HepG2 (cell line): ENCODE data around the gene EEF1A2. TPM values are rescaled to one million over a fixed set of nuclear protein-coding genes. Genes with fewer than 3 reads are reported as not detected.

Experiments used
- CCDC6 ChIP-seq: sonication (generic); formaldehyde crosslinking; IDR thresholded peaks from 2 replicates; pipeline ENCODE4 v1.8.1; 2022; ENCODE audit warnings: mild to moderate bottlenecking, missing genetic modification reagents, moderate library complexity
- FIP1L1 ChIP-seq: fragments of 200-400 bp; formaldehyde crosslinking; IDR thresholded peaks from 2 replicates; pipeline ENCODE4 v1.6.1; 2018; ENCODE audit warnings: low read depth, mild to moderate bottlenecking, low read length, moderate library complexity, borderline replicate concordance; ENCODE audit not compliant: insufficient read depth
- FOXM1 ChIP-seq: sonication (generic); formaldehyde crosslinking; IDR thresholded peaks from 2 replicates; pipeline ENCODE4 v1.5.0; 2020; ENCODE audit warnings: missing genetic modification reagents
- MIER3 ChIP-seq: IDR thresholded peaks from 2 replicates; pipeline ENCODE4 v1.6.1; 2016; ENCODE audit warnings: missing compliant biosample characterization, borderline replicate concordance
- MLXIP ChIP-seq: sonication (generic); formaldehyde crosslinking; IDR thresholded peaks from 2 replicates; pipeline ENCODE4 v1.9.0; 2021; ENCODE audit warnings: missing genetic modification reagents, borderline replicate concordance
- NFE2L2 ChIP-seq: fragments of 150-350 bp; IDR thresholded peaks from 2 replicates; pipeline ENCODE4 v1.6.1; 2014; ENCODE audit warnings: low read length
- NR1H2 ChIP-seq: sonication (generic); formaldehyde crosslinking; IDR thresholded peaks from 2 replicates; pipeline ENCODE4 v1.8.1; 2022; ENCODE audit warnings: low read depth, missing genetic modification reagents, borderline replicate concordance
- POLR2A ChIP-seq, 2 experiments: IDR thresholded peaks; 2 replicates each; pipeline ENCODE4 v1.6.1; 2011; ENCODE audit warnings: low read depth in 2 of 2, low read length in 2 of 2, mild to moderate bottlenecking in 1 of 2, moderate library complexity in 1 of 2; ENCODE audit not compliant: insufficient read depth in 1 of 2
- RAD21 ChIP-seq: fragments of 450-650 bp; formaldehyde crosslinking; IDR thresholded peaks from 2 replicates; pipeline ENCODE4 v1.5.0; 2020; ENCODE audit warnings: mild to moderate bottlenecking
- RARA ChIP-seq: IDR thresholded peaks from 2 replicates; pipeline ENCODE4 v1.6.1; 2016; ENCODE audit warnings: missing genetic modification reagents, missing compliant biosample characterization
- RARG ChIP-seq: sonication (generic); formaldehyde crosslinking; IDR thresholded peaks from 2 replicates; pipeline ENCODE4 v1.4.0; 2020; ENCODE audit warnings: low read depth, mild to moderate bottlenecking, missing genetic modification reagents
- REL ChIP-seq: sonication (generic); formaldehyde crosslinking; conservative IDR thresholded peaks from 2 replicates; pipeline ENCODE4 v1.8.0; 2022; ENCODE audit warnings: mild to moderate bottlenecking, missing genetic modification reagents, moderate library complexity
- RXRA ChIP-seq: sonication (generic); formaldehyde crosslinking; IDR thresholded peaks from 2 replicates; pipeline ENCODE4 v1.5.1; 2020; ENCODE audit warnings: missing genetic modification reagents
- ZNF143 ChIP-seq: sonication (generic); formaldehyde crosslinking; IDR thresholded peaks from 2 replicates; pipeline ENCODE4 v1.4.0; 2020; ENCODE audit warnings: missing genetic modification reagents
- ZNF225 ChIP-seq: sonication (generic); formaldehyde crosslinking; IDR thresholded peaks from 2 replicates; pipeline ENCODE4 v1.4.0; 2020; ENCODE audit warnings: mild to moderate bottlenecking, missing genetic modification reagents
- ZNF572 ChIP-seq: sonication (generic); formaldehyde crosslinking; IDR thresholded peaks from 2 replicates; pipeline ENCODE4 v1.5.1; 2020; ENCODE audit warnings: mild to moderate bottlenecking, missing genetic modification reagents
- ZNF670 ChIP-seq: sonication (generic); formaldehyde crosslinking; IDR thresholded peaks from 2 replicates; pipeline ENCODE4 v1.8.0; 2022; ENCODE audit warnings: mild to moderate bottlenecking, missing genetic modification reagents, borderline replicate concordance
- ZNF775 ChIP-seq: sonication (generic); formaldehyde crosslinking; IDR thresholded peaks from 2 replicates; pipeline ENCODE4 v1.4.0; 2020; ENCODE audit warnings: missing genetic modification reagents, mild to moderate bottlenecking, moderate library complexity, borderline replicate concordance
- ZNF784 ChIP-seq: sonication (generic); formaldehyde crosslinking; IDR thresholded peaks from 2 replicates; pipeline ENCODE4 v1.5.1; 2020; ENCODE audit warnings: missing genetic modification reagents, mild to moderate bottlenecking, borderline replicate concordance
- ZZZ3 ChIP-seq: sonication (generic); formaldehyde crosslinking; IDR thresholded peaks from 2 replicates; pipeline ENCODE4 v1.4.0; 2020; ENCODE audit warnings: missing genetic modification reagents, mild to moderate bottlenecking, borderline replicate concordance
- polyA plus RNA-seq, 8 experiments: library from polyadenylated mRNA; depleted of rRNA in 3 of 8; stranded (reverse) in 7 of 8; unstranded in 1 of 8; fragments of >200 nt; fragmentation: Illumina TruSeq in 4 of 8; extraction: Trizol in 4 of 8; gene quantifications; 2 replicates each; pipeline versions ENCODE4 v1.2.1 to v1.2.3, GENCODE V29; 2011 to 2016; ENCODE audit warnings: low read depth in 4 of 8, missing spikeins in 1 of 8, mixed read lengths in 1 of 8; ENCODE audit not compliant: insufficient read depth in 1 of 8
- total RNA-seq, 5 experiments: library from RNA; depleted of rRNA; stranded (reverse); fragments of >200 nt; fragmentation: Illumina TruSeq; extraction: Trizol; gene quantifications; 2 replicates each; pipeline ENCODE4 v1.2.3, GENCODE V29; 2016; ENCODE audit warnings: low read depth in 1 of 5
- TF ChIP-seq, protein P1 (sequence below): sonication (generic); formaldehyde crosslinking; conservative IDR thresholded peaks from 2 replicates; pipeline ENCODE4 v1.4.0; 2020; ENCODE audit warnings: missing genetic modification reagents

Gene EEF1A2
- total and polyA plus RNA-seq, 2 of the 13 experiments (the other 11 are each of a cell fraction or from before 2014, with no cell fraction given), result 0.44 to 0.87 TPM

GRCh38 chr20:63538204-63539091, 39.6 kb upstream of the EEF1A2 start (continued):
- TF ChIP-seq ZNF775 (CRISPR knock-in tag) (no peak), NR1H2 (CRISPR knock-in tag) (no peak), ZNF225 (CRISPR knock-in tag) (no peak), RAD21 (no peak), REL (CRISPR knock-in tag) (no peak), RARG (CRISPR knock-in tag) (no peak), FIP1L1 (no peak), ZNF143 (0 out of 2 replicates have a peak, but pooled peaks have one; percentile 2), MIER3 (CRISPR knock-in tag) (no peak; the same call in 1 of the 2 replicates), ZNF784 (CRISPR knock-in tag) (no peak), CCDC6 (CRISPR knock-in tag) (0 out of 2 replicates have a peak, but pooled peaks have one; percentile 9), NFE2L2 (no peak), ZNF572 (CRISPR knock-in tag) (no peak), ZZZ3 (CRISPR knock-in tag) (no peak; the same call in 1 of the 2 replicates), POLR2A (IDR thresholded peaks at IDR 0.05; ENCODE audit: insufficient read depth in 1 of 2, low read depth in 2 of 2, low read length in 2 of 2) (no peak), RARA (CRISPR knock-in tag) (no peak), RXRA (CRISPR knock-in tag) (peak; percentile 2; the same call in 1 of the 2 replicates), MLXIP (CRISPR knock-in tag) (no peak), FOXM1 (CRISPR knock-in tag) (no peak), ZNF670 (CRISPR knock-in tag) (peak; percentile 7; the same call in 1 of the 2 replicates)
- TF ChIP-seq, protein P1, sequence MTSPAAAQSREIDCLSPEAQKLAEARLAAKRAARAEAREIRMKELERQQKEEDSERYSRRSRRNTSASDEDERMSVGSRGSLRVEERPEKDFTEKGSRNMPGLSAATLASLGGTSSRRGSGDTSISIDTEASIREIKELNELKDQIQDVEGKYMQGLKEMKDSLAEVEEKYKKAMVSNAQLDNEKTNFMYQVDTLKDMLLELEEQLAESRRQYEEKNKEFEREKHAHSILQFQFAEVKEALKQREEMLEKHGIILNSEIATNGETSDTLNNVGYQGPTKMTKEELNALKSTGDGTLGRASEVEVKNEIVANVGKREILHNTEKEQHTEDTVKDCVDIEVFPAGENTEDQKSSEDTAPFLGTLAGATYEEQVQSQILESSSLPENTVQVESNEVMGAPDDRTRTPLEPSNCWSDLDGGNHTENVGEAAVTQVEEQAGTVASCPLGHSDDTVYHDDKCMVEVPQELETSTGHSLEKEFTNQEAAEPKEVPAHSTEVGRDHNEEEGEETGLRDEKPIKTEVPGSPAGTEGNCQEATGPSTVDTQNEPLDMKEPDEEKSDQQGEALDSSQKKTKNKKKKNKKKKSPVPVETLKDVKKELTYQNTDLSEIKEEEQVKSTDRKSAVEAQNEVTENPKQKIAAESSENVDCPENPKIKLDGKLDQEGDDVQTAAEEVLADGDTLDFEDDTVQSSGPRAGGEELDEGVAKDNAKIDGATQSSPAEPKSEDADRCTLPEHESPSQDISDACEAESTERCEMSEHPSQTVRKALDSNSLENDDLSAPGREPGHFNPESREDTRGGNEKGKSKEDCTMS (CRISPR knock-in tag), result no peak
